HCT116 (cell line): ENCODE data around the gene GALNT13. TPM values are rescaled to one million over a fixed set of nuclear protein-coding genes. Genes with fewer than 3 reads are reported as not detected.

Experiments
- ATAC-seq: fragments of 200-7000 bp; cut with Tn5 transposase; 2 replicates; pipeline ENCODE4 v1.9.1; 2020; ENCODE audit warnings: mild to moderate bottlenecking, moderate library complexity
- BruUV-seq: library from RNA; stranded (reverse); fragments of 400-500 nt; replicated peaks from 2 replicates; lab custom pipeline; 2021; lab: Mats Ljungman, UMichigan
- CTCF ChIA-PET: fragments of 300-600 bp; sonication (Branson Sonifier 250); formaldehyde crosslinking; loops from one replicate; lab custom pipeline; 2021; ENCODE audit warnings: antibody characterized with exemption; lab: Charles Lee
- POLR2A ChIA-PET: fragments of 300-600, 350-600 bp; sonication (Branson Sonifier 250); formaldehyde crosslinking; loops from one replicate; lab custom pipeline; 2021; ENCODE audit warnings: antibody characterized with exemption; lab: Charles Lee
- RAD21 ChIA-PET, 2 experiments: fragments of 300-600 bp; sonication (Branson Sonifier 250); formaldehyde crosslinking; loops; one replicate each; lab custom pipeline; 2023; ENCODE audit warnings: low total read pairs in 2 of 2; ENCODE audit not compliant: uncharacterized antibody in 2 of 2, unreplicated experiment in 2 of 2, low non-redundant PET in 1 of 2; lab: Charles Lee
- DNase-seq: peaks from one replicate; pipeline ENCODE4 v3.0.0-alpha.2; 2010; ENCODE audit warnings: low read depth, low spot score
- H2AFZ ChIP-seq: fragments of 200-600 bp; shearing (Covaris generic), sonication (generic); 2 replicates; pipeline ENCODE4 v1.6.1; 2017; ENCODE audit warnings: low read depth, mixed run types, mixed read lengths, antibody characterized with exemption, low read length; ENCODE audit not compliant: poor library complexity, severe bottlenecking
- H3K27ac ChIP-seq: 2 replicates; pipeline ENCODE4 v1.5.1; 2012; ENCODE audit warnings: low read depth, low read length
- H3K27me3 ChIP-seq: fragments of 200-600 bp; sonication (generic); 2 replicates; pipeline ENCODE4 v1.6.1; 2016; ENCODE audit warnings: mixed run types, low read length, mixed read lengths; ENCODE audit not compliant: insufficient read depth
- H3K36me3 ChIP-seq, 2 experiments: fragments of 200-500 bp in 1 of 2; fragments of 200-600 bp in 1 of 2; sonication (Bioruptor generic) in 1 of 2; sonication (generic) in 1 of 2; 2 replicates each; pipeline versions ENCODE4 v1.5.1 to v1.6.1; 2014 to 2016; ENCODE audit warnings: low read length in 2 of 2, inconsistent platforms in 1 of 2, mixed read lengths in 1 of 2, mixed run types in 1 of 2; ENCODE audit not compliant: insufficient read depth in 2 of 2, control insufficient read depth in 1 of 2
- H3K4me1 ChIP-seq, 2 experiments: fragments of 200-600 bp in 1 of 2; sonication (generic) in 1 of 2; 2 replicates each; pipeline versions ENCODE4 v1.5.1 to v1.6.1; 2012 to 2017; ENCODE audit warnings: low read length in 2 of 2, inconsistent platforms in 1 of 2, mild to moderate bottlenecking in 1 of 2, mixed read lengths in 1 of 2, mixed run types in 1 of 2, moderate library complexity in 1 of 2; ENCODE audit not compliant: insufficient read depth in 2 of 2, control insufficient read depth in 1 of 2
- H3K4me2 ChIP-seq: fragments of 200-600 bp; sonication (generic); 2 replicates; pipeline ENCODE4 v1.6.1; 2017; ENCODE audit warnings: mixed run types, low read length, mixed read lengths
- H3K4me3 ChIP-seq, 2 experiments: fragments of 200-600 bp in 1 of 2; sonication (generic) in 1 of 2; replicated peaks in 1 of 2; 2 replicates each; pipeline ENCODE4 v1.5.1; 2011 to 2016; ENCODE audit warnings: low read length in 2 of 2, control low read depth in 1 of 2, low read depth in 1 of 2, mild to moderate bottlenecking in 1 of 2, mixed read lengths in 1 of 2, mixed run types in 1 of 2
- H3K79me2 ChIP-seq: fragments of 200-600 bp; sonication (generic); 2 replicates; pipeline ENCODE4 v1.6.1; 2017; ENCODE audit warnings: mild to moderate bottlenecking, mixed run types, low read length, moderate library complexity, mixed read lengths; ENCODE audit not compliant: insufficient read depth
- H3K9ac ChIP-seq: fragments of 200-600 bp; sonication (generic); 2 replicates; pipeline ENCODE4 v1.6.1; 2016; ENCODE audit warnings: low read length, mixed read lengths
- H3K9me2 ChIP-seq: fragments of 200-600 bp; sonication (generic), shearing (Covaris generic); 2 replicates; pipeline ENCODE4 v1.6.1; 2017; ENCODE audit warnings: mixed run types, mild to moderate bottlenecking, moderate library complexity; ENCODE audit not compliant: insufficient read depth
- H3K9me3 ChIP-seq, 2 experiments: fragments of 200-500 bp in 1 of 2; fragments of 200-600 bp in 1 of 2; sonication (Bioruptor generic) in 1 of 2; sonication (generic) in 1 of 2; 2 replicates each; pipeline ENCODE4 v1.6.1; 2014 to 2017; ENCODE audit warnings: low read length in 2 of 2, mixed read lengths in 2 of 2, inconsistent platforms in 1 of 2, low read depth in 1 of 2, mild to moderate bottlenecking in 1 of 2, mixed run types in 1 of 2, moderate library complexity in 1 of 2; ENCODE audit not compliant: control insufficient read depth in 1 of 2, insufficient read depth in 1 of 2
- H4K20me1 ChIP-seq: fragments of 200-600 bp; sonication (generic), shearing (Covaris generic); 2 replicates; pipeline ENCODE4 v1.6.1; 2017; ENCODE audit warnings: mixed run types, mild to moderate bottlenecking, moderate library complexity; ENCODE audit not compliant: insufficient read depth
- CBX3 ChIP-seq: IDR thresholded peaks from 2 replicates; pipeline ENCODE4 v1.6.1; 2012; ENCODE audit warnings: low read depth
- FOSL1 ChIP-seq: IDR thresholded peaks from 2 replicates; pipeline ENCODE4 v1.6.1; 2012; ENCODE audit warnings: low read depth
- MAX ChIP-seq: IDR thresholded peaks from 2 replicates; pipeline ENCODE4 v1.6.1; 2012
- POLR2A ChIP-seq: IDR thresholded peaks from 2 replicates; pipeline ENCODE4 v1.7.0; 2011; ENCODE audit warnings: borderline replicate concordance; ENCODE audit not compliant: insufficient read depth, insufficient read length; ENCODE audit errors: extremely low read depth
- POLR2AphosphoS5 ChIP-seq: IDR thresholded peaks from 2 replicates; pipeline ENCODE4 v1.6.1; 2011; ENCODE audit warnings: mild to moderate bottlenecking, low read depth, low read length, moderate library complexity
- REST ChIP-seq: IDR thresholded peaks from 2 replicates; pipeline ENCODE4 v1.6.1; 2012; ENCODE audit warnings: low read depth
- SIN3A ChIP-seq: IDR thresholded peaks from 2 replicates; pipeline ENCODE4 v1.6.1; 2012; ENCODE audit warnings: low read depth
- SRF ChIP-seq: IDR thresholded peaks from 2 replicates; pipeline ENCODE4 v1.6.1; 2012; ENCODE audit warnings: low read depth
- TCF7L2 ChIP-seq: IDR thresholded peaks from 2 replicates; pipeline ENCODE4 v1.7.0; 2011; ENCODE audit warnings: borderline replicate concordance, inconsistent platforms; ENCODE audit not compliant: insufficient read depth, insufficient read length; ENCODE audit errors: extremely low read depth
- ZNF274 ChIP-seq: fragments of 200-500 bp; sonication (Bioruptor generic); IDR thresholded peaks from 2 replicates; pipeline ENCODE4 v1.6.1; 2014; ENCODE audit warnings: mild to moderate bottlenecking, low read depth, low read length, inconsistent platforms
- intact Hi-C: fragments of 100-400 bp; cut with micrococcal nuclease; formaldehyde crosslinking; loops from 2 replicates; pipeline ENCODE4 v1.10.0; 2022
- total RNA-seq: library from RNA; stranded (reverse); gene quantifications from one replicate; pipeline ENCODE4 v1.2.1, GENCODE V29; 2021; ENCODE audit not compliant: unreplicated experiment
- TF ChIP-seq, protein P1 (sequence below): IDR thresholded peaks from 2 replicates; pipeline ENCODE4 v1.6.1; 2011; ENCODE audit warnings: mild to moderate bottlenecking, low read length, moderate library complexity; ENCODE audit not compliant: insufficient replicate concordance; ENCODE audit errors: extremely low read depth
- TF ChIP-seq, protein P2 (sequence below), 3 experiments: fragments of 200-600 bp in 1 of 3; sonication (generic) in 1 of 3; IDR thresholded peaks in 2 of 3; conservative IDR thresholded peaks in 1 of 3; 2 replicates each; pipeline ENCODE4 v1.5.1; 2012 to 2017; ENCODE audit warnings: low read depth in 2 of 3, low read length in 2 of 3, antibody characterized with exemption in 1 of 3, borderline replicate concordance in 1 of 3, control low read depth in 1 of 3, mild to moderate bottlenecking in 1 of 3, mixed read lengths in 1 of 3, mixed run types in 1 of 3, moderate library complexity in 1 of 3; ENCODE audit not compliant: insufficient read depth in 1 of 3

GALNT13 gene
- total RNA-seq, 1 experiment from 2014 or later = 0.44 TPM

GRCh38 chr2:154120706-154121105, 249.0 kb downstream of the GALNT13 start:
- no peaks in the 10 kb centered on the region for H3K27me3 ChIP-seq

More at GRCh38 chr2:154120706-154121105, 249.0 kb downstream of the GALNT13 start:
- intact Hi-C loops = no loop called here
- BruUV-seq = no TSS peak
- no peak overlapping the region for H3K9ac ChIP-seq
- ChIA-PET CTCF (no interaction called here), POLR2A (no interaction called here), RAD21 (no interaction called here)
- DNase-seq (no peak), ATAC-seq (no peak)
- no peak overlapping the region for H2AFZ ChIP-seq
- no peaks in the 10 kb centered on the region for H4K20me1 ChIP-seq
- H3K4me1 ChIP-seq = no peaks in the 10 kb centered on the region
- no peaks in the 10 kb centered on the region for H3K36me3 ChIP-seq
- H3K9me2 ChIP-seq = no peaks in the 10 kb centered on the region
- 0 out of 4 replicates have a peak, but pooled peaks cover 0 to 3% of the 10 kb centered on the region in 2 experiments for H3K9me3 ChIP-seq
- H3K79me2 ChIP-seq = no peaks in the 10 kb centered on the region
- H3K4me3 ChIP-seq = no peak overlapping the region
- no peak overlapping the region for H3K27ac ChIP-seq
- no peak overlapping the region for H3K4me2 ChIP-seq
- TF ChIP-seq CBX3 (no peak), SIN3A (no peak), FOSL1 (no peak), POLR2A (no peak), TCF7L2 (no peak), SRF (no peak), POLR2AphosphoS5 (no peak), REST (no peak), ZNF274 (no peak), MAX (no peak)
- TF ChIP-seq, protein P1, sequence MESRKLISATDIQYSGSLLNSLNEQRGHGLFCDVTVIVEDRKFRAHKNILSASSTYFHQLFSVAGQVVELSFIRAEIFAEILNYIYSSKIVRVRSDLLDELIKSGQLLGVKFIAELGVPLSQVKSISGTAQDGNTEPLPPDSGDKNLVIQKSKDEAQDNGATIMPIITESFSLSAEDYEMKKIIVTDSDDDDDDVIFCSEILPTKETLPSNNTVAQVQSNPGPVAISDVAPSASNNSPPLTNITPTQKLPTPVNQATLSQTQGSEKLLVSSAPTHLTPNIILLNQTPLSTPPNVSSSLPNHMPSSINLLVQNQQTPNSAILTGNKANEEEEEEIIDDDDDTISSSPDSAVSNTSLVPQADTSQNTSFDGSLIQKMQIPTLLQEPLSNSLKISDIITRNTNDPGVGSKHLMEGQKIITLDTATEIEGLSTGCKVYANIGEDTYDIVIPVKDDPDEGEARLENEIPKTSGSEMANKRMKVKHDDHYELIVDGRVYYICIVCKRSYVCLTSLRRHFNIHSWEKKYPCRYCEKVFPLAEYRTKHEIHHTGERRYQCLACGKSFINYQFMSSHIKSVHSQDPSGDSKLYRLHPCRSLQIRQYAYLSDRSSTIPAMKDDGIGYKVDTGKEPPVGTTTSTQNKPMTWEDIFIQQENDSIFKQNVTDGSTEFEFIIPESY = no peak
- TF ChIP-seq, protein P2, sequence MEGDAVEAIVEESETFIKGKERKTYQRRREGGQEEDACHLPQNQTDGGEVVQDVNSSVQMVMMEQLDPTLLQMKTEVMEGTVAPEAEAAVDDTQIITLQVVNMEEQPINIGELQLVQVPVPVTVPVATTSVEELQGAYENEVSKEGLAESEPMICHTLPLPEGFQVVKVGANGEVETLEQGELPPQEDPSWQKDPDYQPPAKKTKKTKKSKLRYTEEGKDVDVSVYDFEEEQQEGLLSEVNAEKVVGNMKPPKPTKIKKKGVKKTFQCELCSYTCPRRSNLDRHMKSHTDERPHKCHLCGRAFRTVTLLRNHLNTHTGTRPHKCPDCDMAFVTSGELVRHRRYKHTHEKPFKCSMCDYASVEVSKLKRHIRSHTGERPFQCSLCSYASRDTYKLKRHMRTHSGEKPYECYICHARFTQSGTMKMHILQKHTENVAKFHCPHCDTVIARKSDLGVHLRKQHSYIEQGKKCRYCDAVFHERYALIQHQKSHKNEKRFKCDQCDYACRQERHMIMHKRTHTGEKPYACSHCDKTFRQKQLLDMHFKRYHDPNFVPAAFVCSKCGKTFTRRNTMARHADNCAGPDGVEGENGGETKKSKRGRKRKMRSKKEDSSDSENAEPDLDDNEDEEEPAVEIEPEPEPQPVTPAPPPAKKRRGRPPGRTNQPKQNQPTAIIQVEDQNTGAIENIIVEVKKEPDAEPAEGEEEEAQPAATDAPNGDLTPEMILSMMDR (IDR thresholded peaks at IDR 0.05 in 2 of 3, conservative IDR thresholded peaks at IDR 0.05 in 1 of 3; ENCODE audit: borderline replicate concordance in 1 of 3, insufficient read depth in 1 of 3, low read depth in 2 of 3, low read length in 2 of 3) = no peak
